ENCODE results near the gene TCEAL7. TPM values are rescaled to one million over a fixed set of nuclear protein-coding genes. Genes with fewer than 3 reads are reported as not detected.

TCEAL7 gene
- total and polyA plus RNA-seq, 2 of the 13 experiments (the other 11 are each of a cell fraction or from before 2014, with no cell fraction given), result not detected

GRCh38 chrX:103376118-103376978 lies 46.3 kb downstream of the TCEAL7 start, which contains the start of gene BEX3 (continued):
- TF ChIP-seq BCLAF1 (IDR thresholded peaks at IDR 0.05), result no peak
- TF ChIP-seq HMGXB4 (CRISPR knock-in tag; IDR thresholded peaks at IDR 0.05; ENCODE audit: borderline replicate concordance in 1 of 2, low read depth in 1 of 2), result 0 out of 4 replicates have a peak, but pooled peaks of 1 of the 2 experiments have one; percentile 48
- TF ChIP-seq HOXA3 (CRISPR knock-in tag; IDR thresholded peaks at IDR 0.05), result peak; percentile 49; the same call in 1 of the 2 replicates
- no peak for TF ChIP-seq ZBTB26 (CRISPR knock-in tag; IDR thresholded peaks at IDR 0.05; ENCODE audit: borderline replicate concordance)
- TF ChIP-seq CEBPZ (IDR thresholded peaks at IDR 0.05; ENCODE audit: low read length), result no peak
- no peak for TF ChIP-seq AKNA (CRISPR knock-in tag; IDR thresholded peaks at IDR 0.05; ENCODE audit: borderline replicate concordance)
- peak; percentile 23; the same call in 1 of the 2 replicates for TF ChIP-seq GABPB1 (CRISPR knock-in tag; IDR thresholded peaks at IDR 0.05)
- no peak for TF ChIP-seq SNAI1 (CRISPR knock-in tag; IDR thresholded peaks at IDR 0.05; ENCODE audit: borderline replicate concordance)
- no peak for TF ChIP-seq MED13 (CRISPR knock-in tag; IDR thresholded peaks at IDR 0.05)
- TF ChIP-seq RFX5 (IDR thresholded peaks at IDR 0.05; ENCODE audit: low read depth, low read length), result peak; percentile 40; the same call in 1 of the 2 replicates
- TF ChIP-seq ZNF12 (CRISPR knock-in tag; IDR thresholded peaks at IDR 0.05), result no peak

All from HepG2 (cell line).